Panc1 (cell line): ENCODE results near the gene NR2E1. TPM values are rescaled to one million over a fixed set of nuclear protein-coding genes. Genes with fewer than 3 reads are reported as not detected.

Experiments used
- ATAC-seq: fragments of 200-7000 bp; cut with Tn5 transposase; 2 replicates; pipeline ENCODE4 v1.9.1; 2020; ENCODE audit warnings: mild to moderate bottlenecking, moderate library complexity
- BruUV-seq: library from RNA; stranded (reverse); fragments of 400-500 nt; replicated peaks from 2 replicates; lab custom pipeline; 2021; lab: Mats Ljungman, UMichigan
- CTCF ChIA-PET: fragments of 300-600 bp; sonication (Branson Sonifier 250); formaldehyde crosslinking; loops from one replicate; lab custom pipeline; 2022; ENCODE audit warnings: antibody characterized with exemption; lab: Charles Lee
- POLR2A ChIA-PET: fragments of 300-600 bp; sonication (Branson Sonifier 250); formaldehyde crosslinking; loops from one replicate; lab custom pipeline; 2022; ENCODE audit warnings: antibody characterized with exemption; lab: Charles Lee
- DNase-seq: peaks from one replicate; pipeline ENCODE4 v3.0.0-alpha.2; 2010; ENCODE audit warnings: low read depth, low spot score
- H3K27ac ChIP-seq: 2 replicates; pipeline ENCODE4 v1.5.1; 2011; ENCODE audit warnings: mild to moderate bottlenecking, low read length, inconsistent platforms
- H3K27me3 ChIP-seq: fragments of 200-500 bp; sonication (Bioruptor generic); 2 replicates; pipeline ENCODE4 v1.6.0; 2014; ENCODE audit warnings: low read length, inconsistent platforms; ENCODE audit not compliant: control insufficient read depth, insufficient read depth
- H3K36me3 ChIP-seq: fragments of 200-500 bp; sonication (Bioruptor generic); 2 replicates; pipeline ENCODE4 v1.5.1; 2014; ENCODE audit warnings: inconsistent platforms, mild to moderate bottlenecking, low read length, moderate library complexity; ENCODE audit not compliant: control insufficient read depth, insufficient read depth
- H3K4me1 ChIP-seq: 2 replicates; pipeline ENCODE4 v1.5.1; 2011; ENCODE audit warnings: inconsistent platforms, mild to moderate bottlenecking, low read length, moderate library complexity; ENCODE audit not compliant: control insufficient read depth, insufficient read depth
- H3K4me3 ChIP-seq, 2 experiments: 2 replicates each; pipeline ENCODE4 v1.5.1; 2011 to 2012; ENCODE audit warnings: low read depth in 2 of 2, low read length in 2 of 2, mild to moderate bottlenecking in 2 of 2, inconsistent platforms in 1 of 2, moderate library complexity in 1 of 2
- H3K9me3 ChIP-seq: fragments of 200-500 bp; sonication (Bioruptor generic); 2 replicates; pipeline ENCODE4 v1.5.1; 2014; ENCODE audit warnings: low read depth, mild to moderate bottlenecking, inconsistent platforms, low read length, moderate library complexity; ENCODE audit not compliant: control insufficient read depth, insufficient read depth
- POLR2AphosphoS5 ChIP-seq: IDR thresholded peaks from 2 replicates; pipeline ENCODE4 v1.6.1; 2012; ENCODE audit warnings: mild to moderate bottlenecking, low read depth, low read length, moderate library complexity
- REST ChIP-seq, 2 experiments: IDR thresholded peaks; 2 replicates each; pipeline ENCODE4 v1.6.1; 2011 to 2012; ENCODE audit warnings: low read depth in 2 of 2, control low read depth in 1 of 2, low read length in 1 of 2, mild to moderate bottlenecking in 1 of 2, moderate library complexity in 1 of 2; ENCODE audit not compliant: insufficient read depth in 1 of 2
- SIN3A ChIP-seq: IDR thresholded peaks from 2 replicates; pipeline ENCODE4 v1.6.1; 2012; ENCODE audit warnings: low read depth, mild to moderate bottlenecking, low read length, moderate library complexity, borderline replicate concordance; ENCODE audit not compliant: insufficient read depth
- TCF7L2 ChIP-seq: IDR thresholded peaks from 2 replicates; pipeline ENCODE4 v1.6.1; 2011; ENCODE audit warnings: mild to moderate bottlenecking, low read depth, low read length, inconsistent platforms
- in situ Hi-C: cut with HindIII; loops from 2 replicates; pipeline ENCODE4 v1.10.0; 2016; ENCODE audit warnings: low sequenced_read_pairs, low pct_unique_long_range_greater_than_20kb
- intact Hi-C: fragments of 100-400 bp; cut with micrococcal nuclease; formaldehyde crosslinking; loops from one replicate; pipeline ENCODE4 v1.10.0; 2022; ENCODE audit not compliant: unreplicated experiment
- total RNA-seq: library from RNA; stranded (reverse); gene quantifications from one replicate; pipeline ENCODE4 v1.2.1, GENCODE V29; 2021; ENCODE audit not compliant: unreplicated experiment
- TF ChIP-seq, protein P1 (sequence below): fragments of 450-650 bp; IDR thresholded peaks from 2 replicates; pipeline ENCODE4 v1.5.1; 2017; ENCODE audit warnings: mild to moderate bottlenecking

The NR2E1 gene
- total RNA-seq, 1 experiment from 2014 or later: 0.13 TPM

DNA sequence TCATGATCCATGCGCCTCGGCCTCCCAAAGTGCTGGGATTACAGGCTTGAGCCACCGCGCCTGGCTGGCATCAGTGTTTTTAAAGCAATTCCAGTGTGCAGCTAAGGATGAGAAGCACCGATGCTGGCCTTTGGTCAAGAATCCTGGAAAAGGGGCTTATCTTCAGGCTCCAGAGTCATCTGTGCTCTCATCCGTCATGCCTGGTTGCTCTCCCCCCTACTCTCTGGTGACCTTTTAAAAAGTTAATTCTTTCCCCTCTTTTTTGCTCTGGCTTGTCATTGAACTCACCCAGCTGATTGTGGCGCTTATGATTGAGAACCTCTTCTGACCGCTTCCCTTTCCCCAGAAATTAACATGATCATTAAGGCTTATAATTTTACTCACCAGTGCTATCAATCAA lies 28.7 kb downstream of the NR2E1 start:
- intact Hi-C loops: no loop called here
- Histone ChIP-seq H3K9me3 (no peaks in the 10 kb centered on the region), H3K36me3 (no peaks in the 10 kb centered on the region), H3K27me3 (peaks cover under 1% of the 10 kb centered on the region; the same call in 1 of the 2 replicates), H3K4me3 (no peak overlapping the region), H3K4me1 (no peaks in the 10 kb centered on the region), H3K27ac (no peak overlapping the region)
- TF ChIP-seq POLR2AphosphoS5 (no peak), REST (IDR thresholded peaks at IDR 0.05; ENCODE audit: insufficient read depth in 1 of 2, low read depth in 2 of 2, low read length in 1 of 2) (no peak), SIN3A (no peak), TCF7L2 (no peak)
- TF ChIP-seq, protein P1, sequence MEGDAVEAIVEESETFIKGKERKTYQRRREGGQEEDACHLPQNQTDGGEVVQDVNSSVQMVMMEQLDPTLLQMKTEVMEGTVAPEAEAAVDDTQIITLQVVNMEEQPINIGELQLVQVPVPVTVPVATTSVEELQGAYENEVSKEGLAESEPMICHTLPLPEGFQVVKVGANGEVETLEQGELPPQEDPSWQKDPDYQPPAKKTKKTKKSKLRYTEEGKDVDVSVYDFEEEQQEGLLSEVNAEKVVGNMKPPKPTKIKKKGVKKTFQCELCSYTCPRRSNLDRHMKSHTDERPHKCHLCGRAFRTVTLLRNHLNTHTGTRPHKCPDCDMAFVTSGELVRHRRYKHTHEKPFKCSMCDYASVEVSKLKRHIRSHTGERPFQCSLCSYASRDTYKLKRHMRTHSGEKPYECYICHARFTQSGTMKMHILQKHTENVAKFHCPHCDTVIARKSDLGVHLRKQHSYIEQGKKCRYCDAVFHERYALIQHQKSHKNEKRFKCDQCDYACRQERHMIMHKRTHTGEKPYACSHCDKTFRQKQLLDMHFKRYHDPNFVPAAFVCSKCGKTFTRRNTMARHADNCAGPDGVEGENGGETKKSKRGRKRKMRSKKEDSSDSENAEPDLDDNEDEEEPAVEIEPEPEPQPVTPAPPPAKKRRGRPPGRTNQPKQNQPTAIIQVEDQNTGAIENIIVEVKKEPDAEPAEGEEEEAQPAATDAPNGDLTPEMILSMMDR: no peak
- ChIA-PET POLR2A (no interaction called here), CTCF (no interaction called here)
- BruUV-seq: no TSS peak
- DNase-seq (no peak), ATAC-seq (no peak)
- in situ Hi-C loops: no loop called here

- no peak for ATAC-seq
- no TSS peak for BruUV-seq
- intact Hi-C loops: no loop called here
- POLR2A ChIA-PET: interaction anchor here (0.6 kb wide), 1 partner anchor 899 kb away, joined by 6 read pairs; no protein-coding TSS in a partner anchor
- DNase-seq: no peak
- Histone ChIP-seq H3K9me3 (no peaks in the 10 kb centered on the region), H3K27ac (no peak overlapping the region), H3K27me3 (no peaks in the 10 kb centered on the region), H3K36me3 (no peaks in the 10 kb centered on the region), H3K4me1 (peaks cover 3% of the 10 kb centered on the region; the same call in 1 of the 2 replicates), H3K4me3 (no peak overlapping the region)
- in situ Hi-C loops: no loop called here
- TF ChIP-seq TCF7L2 (no peak), REST (IDR thresholded peaks at IDR 0.05; ENCODE audit: insufficient read depth in 1 of 2, low read depth in 2 of 2, low read length in 1 of 2) (no peak), SIN3A (no peak), POLR2AphosphoS5 (no peak)
- TF ChIP-seq, protein P1: no peak
- CTCF ChIA-PET: no interaction called here
Observed at GRCh38 chr6:108195209-108195608, 29.4 kb downstream of the NR2E1 start.
